GM10847 (cell line): ENCODE data around the gene TCF23.

Source experiments
- POLR2A ChIP-seq: IDR thresholded peaks from 2 replicates; pipeline ENCODE4 v1.6.1; 2011; ENCODE audit not compliant: insufficient read length; ENCODE audit errors: extremely low read depth

Gene TCF23

GRCh38 chr2:27194538-27195354, 45.9 kb downstream of the TCF23 start:
- no peak for TF ChIP-seq POLR2A

GRCh38 chr2:27198627-27199026, 49.8 kb downstream of the TCF23 start:
- TF ChIP-seq POLR2A, result no peak

GRCh38 chr2:27199241-27199640, 50.4 kb downstream of the TCF23 start:
- TF ChIP-seq POLR2A, result no peak

- no peak for TF ChIP-seq POLR2A
These were observed 52.9 kb downstream of the TCF23 start for GRCh38 chr2:27201675-27202074.

DNA sequence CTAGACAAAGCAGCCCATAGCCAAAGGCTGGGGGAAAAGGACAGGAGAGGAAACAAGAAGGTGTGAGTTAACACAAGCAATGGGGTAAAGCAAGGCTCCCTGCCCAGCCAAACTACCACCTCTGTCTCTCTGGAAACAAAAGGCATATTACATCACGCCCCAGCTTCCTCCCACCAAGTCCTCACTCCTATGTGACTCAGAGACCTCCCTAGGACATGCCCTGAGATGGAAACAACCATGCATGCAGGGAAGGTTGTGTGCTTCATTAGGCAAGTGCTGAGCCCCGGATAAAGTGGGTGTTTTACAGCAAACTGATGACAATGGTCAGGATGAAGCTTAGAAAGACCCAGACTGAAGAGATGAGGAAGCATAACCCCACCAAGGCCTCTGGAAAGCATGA, 54.0 kb downstream of the TCF23 start:
- no peak for TF ChIP-seq POLR2A

DNA sequence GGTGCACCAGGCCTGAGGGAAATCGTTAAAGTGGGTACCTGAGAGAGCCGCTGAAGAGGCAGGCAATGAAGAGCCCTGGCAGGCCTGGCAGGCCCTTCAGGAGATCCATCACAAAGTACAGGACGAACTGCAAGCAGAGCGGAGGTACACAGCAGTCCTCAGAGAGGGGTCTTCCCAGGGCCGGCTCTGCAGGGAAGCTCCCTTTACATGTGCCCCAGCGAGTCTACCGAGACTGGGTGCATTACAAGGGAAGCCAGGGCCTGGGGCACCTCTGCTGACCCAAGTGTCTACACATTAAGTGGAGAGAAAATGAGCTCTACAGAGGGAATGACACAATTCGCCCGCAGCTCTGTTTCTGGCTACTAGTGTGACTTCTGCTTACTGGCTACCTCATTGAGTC, 54.9 kb downstream of the TCF23 start:
- TF ChIP-seq POLR2A, result no peak

- no peak for TF ChIP-seq POLR2A
These were observed 55.8 kb downstream of the TCF23 start for GRCh38 chr2:27204566-27204965.

- no peak for TF ChIP-seq POLR2A
These were observed 56.4 kb downstream of the TCF23 start for GRCh38 chr2:27205206-27205605.

GRCh38 chr2:27206346-27206745, 57.5 kb downstream of the TCF23 start:
- no peak for TF ChIP-seq POLR2A
